H1 (cell line): Measurements from ENCODE around the gene CCL7. TPM values are rescaled to one million over a fixed set of nuclear protein-coding genes. Genes with fewer than 3 reads are reported as not detected.

ENCODE experiments used
- CTCF ChIA-PET: fragments of 300-600 bp; sonication (Branson Sonifier 250); formaldehyde crosslinking; loops from one replicate; lab custom pipeline; 2021; ENCODE audit not compliant: partially characterized antibody; lab: Charles Lee
- POLR2A ChIA-PET: fragments of 300-600 bp; sonication (Branson Sonifier 250); formaldehyde crosslinking; loops from one replicate; lab custom pipeline; 2021; ENCODE audit warnings: inconsistent platforms; ENCODE audit not compliant: partially characterized antibody; lab: Charles Lee
- DNase-seq, 2 experiments: peaks; one replicate each; pipeline versions ENCODE4 v3.0.0 to v3.0.0-alpha.2; 2010 to 2022; ENCODE audit warnings: low spot score in 2 of 2, low read depth in 1 of 2, mixed read lengths in 1 of 2
- FAIRE-seq: peaks from 2 replicates; lab custom pipeline; 2011; peaks lifted over from hg19 to GRCh38; lab: Jason Lieb, UNC
- H2AFZ ChIP-seq: 2 replicates; pipeline ENCODE4 v1.8.1; 2012; ENCODE audit warnings: low read length, inconsistent platforms
- H2AK5ac ChIP-seq: 2 replicates; pipeline ENCODE4 v1.6.1; 2013; ENCODE audit warnings: low read depth, low read length
- H2BK120ac ChIP-seq: replicated peaks from 2 replicates; pipeline ENCODE3; 2013; ENCODE audit warnings: low read depth, low read length, inconsistent platforms
- H2BK12ac ChIP-seq: 2 replicates; pipeline ENCODE4 v1.6.1; 2013; ENCODE audit warnings: low read depth, low read length
- H2BK15ac ChIP-seq: 2 replicates; pipeline ENCODE4 v1.6.1; 2013; ENCODE audit warnings: low read length
- H2BK20ac ChIP-seq: 2 replicates; pipeline ENCODE4 v1.6.1; 2013; ENCODE audit warnings: low read length
- H2BK5ac ChIP-seq: 2 replicates; pipeline ENCODE4 v1.6.1; 2013; ENCODE audit warnings: low read depth, low read length
- H3K14ac ChIP-seq: 2 replicates; pipeline ENCODE4 v1.6.1; 2013; ENCODE audit warnings: inconsistent platforms; ENCODE audit not compliant: insufficient read length
- H3K18ac ChIP-seq: 2 replicates; pipeline ENCODE4 v1.6.1; 2013; ENCODE audit warnings: low read length; ENCODE audit errors: extremely low read depth
- H3K23ac ChIP-seq: 2 replicates; pipeline ENCODE4 v1.6.1; 2013; ENCODE audit warnings: inconsistent platforms; ENCODE audit not compliant: insufficient read length
- H3K23me2 ChIP-seq: 2 replicates; pipeline ENCODE4 v1.6.1; 2013; ENCODE audit warnings: low read depth, low read length
- H3K27ac ChIP-seq: 2 replicates; pipeline ENCODE4 v1.6.1; 2011; ENCODE audit warnings: low read depth, low read length, inconsistent platforms
- H3K27me3 ChIP-seq, 4 experiments: replicated peaks in 1 of 4; 1 replicate in 1 of 4; 2 replicates in 3 of 4; pipeline versions ENCODE4 v1.6.1 to v1.8.1; 2011 to 2013; ENCODE audit warnings: low read length in 3 of 4, mild to moderate bottlenecking in 3 of 4, inconsistent platforms in 2 of 4, mixed read lengths in 2 of 4, moderate library complexity in 1 of 4; ENCODE audit not compliant: control insufficient read depth in 3 of 4, insufficient read depth in 3 of 4; ENCODE audit errors: extremely low read depth in 1 of 4
- H3K36me3 ChIP-seq, 4 experiments: 2 replicates each; pipeline versions ENCODE4 v1.6.1 to v1.8.1; 2011 to 2013; ENCODE audit warnings: mild to moderate bottlenecking in 4 of 4, low read length in 3 of 4, moderate library complexity in 2 of 4, control low read depth in 1 of 4, inconsistent platforms in 1 of 4; ENCODE audit not compliant: insufficient read depth in 4 of 4, control insufficient read depth in 2 of 4
- H3K4ac ChIP-seq: replicated peaks from 2 replicates; pipeline ENCODE3; 2013; ENCODE audit warnings: low read length, low read depth, mixed read lengths, inconsistent platforms; ENCODE audit not compliant: insufficient read length
- H3K4me1 ChIP-seq, 4 experiments: replicated peaks in 1 of 4; 1 replicate in 1 of 4; 2 replicates in 3 of 4; pipeline versions ENCODE4 v1.6.1 to v1.8.1; 2011 to 2013; ENCODE audit warnings: low read length in 3 of 4, inconsistent platforms in 2 of 4, mixed read lengths in 1 of 4; ENCODE audit not compliant: insufficient read depth in 4 of 4, control insufficient read depth in 3 of 4
- H3K4me2 ChIP-seq, 2 experiments: 2 replicates each; pipeline versions ENCODE4 v1.6.1 to v1.8.1; 2011 to 2013; ENCODE audit warnings: low read depth in 2 of 2, low read length in 2 of 2, control low read depth in 1 of 2, inconsistent platforms in 1 of 2, mild to moderate bottlenecking in 1 of 2; ENCODE audit not compliant: insufficient read depth in 1 of 2
- H3K4me3 ChIP-seq, 4 experiments: fragments of 200-600, 300-600 bp in 1 of 4; sonication (generic), shearing (Covaris generic), sonication (Bioruptor Twin) in 1 of 4; 2 replicates each; pipeline versions ENCODE4 v1.5.1 to v1.8.1; 2011 to 2016; ENCODE audit warnings: low read length in 4 of 4, low read depth in 3 of 4, control low read depth in 2 of 4, inconsistent platforms in 2 of 4, mild to moderate bottlenecking in 2 of 4, mixed read lengths in 1 of 4, moderate library complexity in 1 of 4; ENCODE audit not compliant: insufficient read depth in 2 of 4; ENCODE audit errors: extremely low read depth in 1 of 4
- H3K56ac ChIP-seq: replicated peaks from 2 replicates; pipeline ENCODE3; 2013; ENCODE audit warnings: low read depth, mild to moderate bottlenecking, mixed read lengths, low read length, inconsistent platforms; ENCODE audit not compliant: insufficient read length
- H3K79me1 ChIP-seq: 2 replicates; pipeline ENCODE4 v1.6.1; 2013; ENCODE audit warnings: low read depth, low read length, control low read depth
- H3K79me2 ChIP-seq, 2 experiments: 2 replicates each; pipeline versions ENCODE4 v1.6.1 to v1.8.1; 2012 to 2013; ENCODE audit warnings: low read length in 2 of 2, mild to moderate bottlenecking in 2 of 2, inconsistent platforms in 1 of 2; ENCODE audit not compliant: insufficient read depth in 2 of 2, control insufficient read depth in 1 of 2
- H3K9ac ChIP-seq, 4 experiments: replicated peaks in 1 of 4; 1 replicate in 1 of 4; 2 replicates in 3 of 4; pipeline versions ENCODE4 v1.6.1 to v1.8.1; 2011 to 2013; ENCODE audit warnings: low read depth in 3 of 4, low read length in 3 of 4, control low read depth in 2 of 4, mild to moderate bottlenecking in 2 of 4, moderate library complexity in 2 of 4, inconsistent platforms in 1 of 4; ENCODE audit errors: extremely low read depth in 1 of 4
- H3K9me3 ChIP-seq, 2 experiments: 2 replicates each; pipeline versions ENCODE4 v1.6.1 to v1.8.1; 2012 to 2013; ENCODE audit warnings: mild to moderate bottlenecking in 2 of 2, moderate library complexity in 2 of 2, control low read depth in 1 of 2, inconsistent platforms in 1 of 2, low read depth in 1 of 2, low read length in 1 of 2, mixed read lengths in 1 of 2; ENCODE audit not compliant: insufficient read depth in 2 of 2
- H4K20me1 ChIP-seq, 2 experiments: replicated peaks in 1 of 2; 2 replicates each; pipeline versions ENCODE3 to v1.8.1; 2011 to 2013; ENCODE audit warnings: inconsistent platforms in 2 of 2, low read length in 2 of 2, mild to moderate bottlenecking in 1 of 2; ENCODE audit not compliant: insufficient read depth in 2 of 2, control insufficient read depth in 1 of 2
- H4K5ac ChIP-seq: 2 replicates; pipeline ENCODE4 v1.6.1; 2013; ENCODE audit warnings: low read length, low read depth, mixed read lengths, inconsistent platforms; ENCODE audit not compliant: insufficient read length
- H4K8ac ChIP-seq: 2 replicates; pipeline ENCODE4 v1.8.0; 2013; ENCODE audit warnings: mild to moderate bottlenecking, moderate library complexity, low read length, inconsistent platforms; ENCODE audit not compliant: insufficient read depth; ENCODE audit errors: extremely low read depth
- H4K91ac ChIP-seq: replicated peaks from 2 replicates; pipeline ENCODE3; 2013; ENCODE audit warnings: low read length, mixed read lengths, inconsistent platforms; ENCODE audit not compliant: insufficient read length
- CHD1 ChIP-seq: IDR thresholded peaks from 2 replicates; pipeline ENCODE4 v1.6.1; 2012; ENCODE audit warnings: low read depth, low read length, improper control_type of control experiment
- CHD2 ChIP-seq: IDR thresholded peaks from 2 replicates; pipeline ENCODE4 v1.6.1; 2012; ENCODE audit warnings: low read length, improper control_type of control experiment
- EP300 ChIP-seq, 2 experiments: IDR thresholded peaks; 1 replicate in 1 of 2; 2 replicates in 1 of 2; pipeline ENCODE4 v1.6.1; 2011 to 2012; ENCODE audit warnings: low read depth in 2 of 2, low read length in 2 of 2, mild to moderate bottlenecking in 2 of 2, borderline replicate concordance in 1 of 2, inconsistent platforms in 1 of 2, moderate library complexity in 1 of 2
- GABPA ChIP-seq: IDR thresholded peaks from 2 replicates; pipeline ENCODE4 v1.6.1; 2011; ENCODE audit warnings: mild to moderate bottlenecking, low read length, moderate library complexity, borderline replicate concordance; ENCODE audit not compliant: insufficient read depth
- JUND ChIP-seq: IDR thresholded peaks from 2 replicates; pipeline ENCODE4 v1.6.1; 2011; ENCODE audit warnings: mild to moderate bottlenecking, improper control_type of control experiment, low read length
- KDM4A ChIP-seq: IDR thresholded peaks from one replicate; pipeline ENCODE4 v1.7.1; 2012; ENCODE audit warnings: low read depth, mild to moderate bottlenecking, moderate library complexity, low read length, inconsistent platforms; ENCODE audit not compliant: severe bottlenecking
- NANOG ChIP-seq: IDR thresholded peaks from 2 replicates; pipeline ENCODE4 v1.6.1; 2011; ENCODE audit warnings: low read length, low read depth, mild to moderate bottlenecking, inconsistent platforms; ENCODE audit not compliant: insufficient read depth, poor library complexity, severe bottlenecking
- SAP30 ChIP-seq: fragments of 300-600 bp; sonication (generic); IDR thresholded peaks from 2 replicates; pipeline ENCODE4 v1.7.1; 2012; ENCODE audit warnings: low read length, moderate library complexity, mild to moderate bottlenecking, inconsistent platforms; ENCODE audit not compliant: insufficient read depth, insufficient replicate concordance
- SIN3A ChIP-seq, 2 experiments: IDR thresholded peaks in 1 of 2; conservative IDR thresholded peaks in 1 of 2; 2 replicates each; pipeline ENCODE4 v1.6.1; 2011 to 2012; ENCODE audit warnings: low read length in 2 of 2, improper control_type of control experiment in 1 of 2, low read depth in 1 of 2, mild to moderate bottlenecking in 1 of 2
- SP2 ChIP-seq: IDR thresholded peaks from 2 replicates; pipeline ENCODE4 v1.6.1; 2012; ENCODE audit warnings: mild to moderate bottlenecking, low read length, inconsistent platforms
- TAF1 ChIP-seq: IDR thresholded peaks from 2 replicates; pipeline ENCODE4 v1.6.1; 2011; ENCODE audit warnings: mild to moderate bottlenecking, low read depth, low read length
- TBP ChIP-seq: IDR thresholded peaks from 2 replicates; pipeline ENCODE4 v1.6.1; 2011; ENCODE audit warnings: low read depth, low read length, improper control_type of control experiment
- WGBS, 2 experiments: shearing (Covaris generic) in 1 of 2; methylation state at CpG; one replicate each; pipeline versions ENCODE4 v1.1.6 to v1.1.7; 2013 to 2015; ENCODE audit warnings: low lambda C conversion rate in 2 of 2, mixed read lengths in 2 of 2, inconsistent platforms in 1 of 2, low coverage in 1 of 2, missing lambda C conversion rate in 1 of 2; ENCODE audit not compliant: insufficient replicate concordance in 2 of 2, insufficient coverage in 1 of 2, insufficient read length in 1 of 2; ENCODE audit errors: extremely low coverage in 1 of 2, missing lambda C conversion rate in 1 of 2; 5-methylcytosine and 5-hydroxymethylcytosine counted together
- polyA plus RNA-seq, 7 experiments: library from polyadenylated mRNA; depleted of rRNA in 3 of 7; stranded (reverse) in 5 of 7; unstranded in 2 of 7; fragments of >200 nt in 5 of 7; fragments of 200-250 nt in 2 of 7; gene quantifications; 1 replicate in 5 of 7; 2 replicates in 1 of 7; 4 replicates in 1 of 7; pipeline versions ENCODE4 v1.2.1 to v1.2.3, GENCODE V29; 2011 to 2013; ENCODE audit warnings: missing spikeins in 2 of 7, mixed read lengths in 2 of 7
- total RNA-seq: library from RNA; stranded (reverse); fragmentation: NEBNext Ultra II Directional; extraction: Animal tissue kit (Norgen Biotek cat#: 25700); gene quantifications from 2 replicates; pipeline ENCODE4 v1.2.1, GENCODE V29; 2021

The CCL7 gene
- total and polyA plus RNA-seq, 2 of the 8 experiments (the other 6 are each of a cell fraction or from before 2014, with no cell fraction given), result not detected

DNA sequence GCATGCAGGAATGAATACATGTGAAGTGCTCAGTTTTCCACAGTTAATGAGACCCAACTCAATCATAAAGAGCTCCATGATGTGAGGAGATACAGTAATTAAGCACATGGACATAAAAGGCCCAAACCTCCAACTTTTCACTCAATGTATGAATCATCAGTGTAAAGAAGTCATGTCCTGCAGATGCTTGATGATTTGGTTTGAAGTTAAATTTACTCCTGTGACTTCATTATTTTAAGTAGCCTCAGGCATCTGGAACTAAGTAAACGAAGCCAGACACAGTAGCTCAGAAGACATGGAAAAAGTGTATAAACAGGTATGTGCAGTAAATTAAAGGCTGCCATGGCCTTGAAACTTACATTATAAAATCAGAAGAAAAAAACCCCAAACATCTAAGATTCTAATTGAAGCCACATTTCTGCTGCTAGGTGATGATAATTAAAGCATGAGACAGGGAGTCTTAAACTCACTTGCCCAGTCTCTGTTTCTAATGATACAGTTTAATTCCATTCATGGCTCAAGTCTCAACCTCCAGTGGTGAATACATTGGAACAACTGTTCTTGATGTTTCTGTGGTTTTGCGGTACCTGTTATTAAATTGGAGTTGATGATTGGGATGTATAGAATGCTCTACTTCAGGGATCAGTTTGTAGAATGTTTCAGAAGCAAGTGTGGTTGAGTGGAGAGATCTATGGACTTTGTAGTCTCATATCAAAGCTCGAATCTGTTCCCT, 43.8 kb upstream of the CCL7 start:
- H3K79me2 ChIP-seq, result no peaks in the 10 kb centered on the region
- H3K9ac ChIP-seq, result no peak overlapping the region
- no peak overlapping the region for H3K18ac ChIP-seq
- H3K4ac ChIP-seq, result no peak overlapping the region
- no peak overlapping the region for H3K23ac ChIP-seq
- peaks cover 4 to 7% of the 10 kb centered on the region in 2 experiments; a peak in 2 of 4 replicates for H3K9me3 ChIP-seq
- H2BK15ac ChIP-seq, result no peak overlapping the region
- H3K23me2 ChIP-seq, result no peaks in the 10 kb centered on the region
- no peak overlapping the region for H2BK120ac ChIP-seq
- no peak overlapping the region for H2AK5ac ChIP-seq
- no peak overlapping the region for H4K91ac ChIP-seq
- H2AFZ ChIP-seq, result no peak overlapping the region
- ChIA-PET CTCF (interaction anchor here (1.1 to 2.9 kb wide), 2 partner anchors 55 to 135 kb away, joined by 3 to 13 read pairs; no protein-coding TSS in a partner anchor), POLR2A (no interaction called here)
- no peak overlapping the region for H3K27ac ChIP-seq
- WGBS, 2 experiments, result 85% methylated on average over 3 of the region's 3 CpGs; no CpG with 5 or more reads in 1 of the 2 experiments
- H3K4me2 ChIP-seq, result no peak overlapping the region
- H2BK12ac ChIP-seq, result no peak overlapping the region
- no peak overlapping the region for H3K4me3 ChIP-seq
- no peak overlapping the region for H4K8ac ChIP-seq
- no peaks in the 10 kb centered on the region for H3K27me3 ChIP-seq
- H3K79me1 ChIP-seq, result no peaks in the 10 kb centered on the region
- no peak overlapping the region for H2BK20ac ChIP-seq
- DNase-seq (no peak), FAIRE-seq (no peak)
- H3K56ac ChIP-seq, result no peak overlapping the region
- H4K5ac ChIP-seq, result no peak overlapping the region
- H3K36me3 ChIP-seq, result no peaks in the 10 kb centered on the region
- no peaks in the 10 kb centered on the region for H4K20me1 ChIP-seq
- no peak overlapping the region for H3K14ac ChIP-seq
- H3K4me1 ChIP-seq, result 0 out of 7 replicates have a peak, but pooled peaks cover 0 to 4% (median 0%) of the 10 kb centered on the region in 4 experiments
- H2BK5ac ChIP-seq, result no peak overlapping the region
- TF ChIP-seq CHD1, result no peak
- no peak for TF ChIP-seq NANOG
- TF ChIP-seq SP2, result no peak
- no peak for TF ChIP-seq SIN3A (conservative IDR thresholded peaks at IDR 0.05 in 1 of 2, IDR thresholded peaks at IDR 0.05 in 1 of 2; ENCODE audit: low read depth in 1 of 2, low read length in 2 of 2)
- no peak for TF ChIP-seq KDM4A
- no peak for TF ChIP-seq GABPA
- no peak for TF ChIP-seq EP300 (IDR thresholded peaks at IDR 0.05; ENCODE audit: borderline replicate concordance in 1 of 2, low read depth in 2 of 2, low read length in 2 of 2)
- no peak for TF ChIP-seq CHD2
- TF ChIP-seq TBP, result no peak
- TF ChIP-seq JUND, result no peak
- no peak for TF ChIP-seq TAF1
- TF ChIP-seq SAP30, result no peak
